NCI-H774 (cell line): ENCODE data around the gene PLXNB3.
A peak's percentile ranks its signal among the peaks of the same experiment; 100 is the strongest.

Experiments used
- DNase-seq: peaks from one replicate; lab custom pipeline; 2025; lab: John Stamatoyannopoulos, UW

The PLXNB3 gene

GRCh38 chrX:153794018-153794896 lies 30.2 kb downstream of the PLXNB3 start, which contains the start of the genes IDH3G and SSR4:
Gene IDH3G (minus strand): TSS chrX:153794375. CDS start chrX:153794326, 49 bp downstream.
Gene SSR4 (plus strand): TSS chrX:153794668. CDS start chrX:153794688, 20 bp downstream.
- peak; percentile 96 for DNase-seq

GRCh38 chrX:153794897-153795816 lies 31.1 kb downstream of the PLXNB3 start:
- no peak for DNase-seq

- DNase-seq, result no peak
These were observed 33.5 kb downstream of the PLXNB3 start for GRCh38 chrX:153797415-153798015.

- no peak for DNase-seq
These were observed 35.3 kb downstream of the PLXNB3 start for GRCh38 chrX:153799326-153799725.

GRCh38 chrX:153800177-153800722 lies 36.2 kb downstream of the PLXNB3 start:
- no peak for DNase-seq

- no peak for DNase-seq
These were observed 36.7 kb downstream of the PLXNB3 start for GRCh38 chrX:153800746-153801145.

- DNase-seq, result no peak
These were observed 37.6 kb downstream of the PLXNB3 start for GRCh38 chrX:153801669-153802068.

- no peak for DNase-seq
These were observed 38.5 kb downstream of the PLXNB3 start for GRCh38 chrX:153802513-153803045.

- DNase-seq, result no peak
These were observed 39.4 kb downstream of the PLXNB3 start for GRCh38 chrX:153803211-153804099.

- DNase-seq, result no peak
These were observed 40.1 kb downstream of the PLXNB3 start for GRCh38 chrX:153804100-153804595.

GRCh38 chrX:153804621-153805020 lies 40.6 kb downstream of the PLXNB3 start:
- DNase-seq, result no peak

- DNase-seq, result no peak
These were observed 41.4 kb downstream of the PLXNB3 start for GRCh38 chrX:153805436-153805835.

- DNase-seq, result no peak
These were observed 43.0 kb downstream of the PLXNB3 start for GRCh38 chrX:153806999-153807575.

- no peak for DNase-seq
These were observed 43.9 kb downstream of the PLXNB3 start for GRCh38 chrX:153807976-153808375.

- DNase-seq, result no peak
These were observed 48.2 kb downstream of the PLXNB3 start for GRCh38 chrX:153812220-153812619.

- DNase-seq, result no peak
These were observed 49.1 kb downstream of the PLXNB3 start for GRCh38 chrX:153813161-153813560.

GRCh38 chrX:153814591-153815315 lies 50.7 kb downstream of the PLXNB3 start:
- no peak for DNase-seq

- DNase-seq, result no peak
These were observed 53.0 kb downstream of the PLXNB3 start for GRCh38 chrX:153816831-153817690.
